Esophagus muscularis mucosa (tissue), 4 donors: ENCODE data around the gene CHRNA4. TPM values are rescaled to one million over a fixed set of nuclear protein-coding genes. Genes with fewer than 3 reads are reported as not detected.
"Not testable (repeated sequence)": the region's sequence is repeated elsewhere in the genome, so short reads cannot be mapped to it uniquely, and the experiment has no call there.

Experiments used
- DNase-seq: peaks from one replicate; pipeline ENCODE4 v3.0.0-alpha.2; 2017; ENCODE audit errors: extremely low spot score
- H3K27ac ChIP-seq, 4 donors: fragments of 200-600 bp; sonication (generic); replicated peaks in 1 of 4; 1 replicate in 3 of 4; 2 replicates in 1 of 4; pipeline ENCODE4 v1.5.1; 2016 to 2019; ENCODE audit warnings: mild to moderate bottlenecking in 1 of 4
- H3K27me3 ChIP-seq, 4 donors: fragments of 200-600 bp; sonication (generic); one replicate each; pipeline versions ENCODE4 v1.5.1 to v1.6.0; 2016 to 2019
- H3K36me3 ChIP-seq, 4 donors: fragments of 200-600 bp; sonication (generic); one replicate each; pipeline ENCODE4 v1.5.1; 2016 to 2019
- H3K4me1 ChIP-seq, 4 donors: fragments of 200-600 bp; sonication (generic); one replicate each; pipeline ENCODE4 v1.5.1; 2016 to 2019
- H3K4me3 ChIP-seq, 4 donors: fragments of 200-600 bp; sonication (generic); 1 replicate in 2 of 4; 2 replicates in 2 of 4; pipeline ENCODE4 v1.5.1; 2016 to 2019; ENCODE audit warnings: mild to moderate bottlenecking in 4 of 4, moderate library complexity in 1 of 4
- H3K9me3 ChIP-seq, 4 donors: fragments of 200-600 bp; sonication (generic); 1 replicate in 3 of 4; 2 replicates in 1 of 4; pipeline ENCODE4 v1.5.1; 2016 to 2019
- EP300 ChIP-seq: sonication (generic); formaldehyde crosslinking; IDR thresholded peaks from one replicate; pipeline ENCODE4 v1.6.1; 2017; ENCODE audit warnings: antibody characterized with exemption
- POLR2A ChIP-seq: fragments of 450-650 bp; IDR thresholded peaks from one replicate; pipeline ENCODE4 v1.6.1; 2017; ENCODE audit warnings: antibody characterized with exemption, moderate library complexity, mild to moderate bottlenecking, low read depth
- POLR2AphosphoS5 ChIP-seq, 2 donors: sonication (generic); formaldehyde crosslinking; IDR thresholded peaks; one replicate each; pipeline ENCODE4 v1.6.1; 2017; ENCODE audit warnings: antibody characterized with exemption in 2 of 2
- WGBS: methylation state at CpG from one replicate; pipeline ENCODE4 v1.1.5; 2018; 5-methylcytosine and 5-hydroxymethylcytosine counted together
- intact Hi-C: fragments of 100-400 bp; cut with DNase I; formaldehyde crosslinking; loops from one replicate; pipeline ENCODE4 v1.15.1; 2023
- total RNA-seq, 4 donors: library from RNA; depleted of rRNA; stranded (reverse); fragments of >200 nt; gene quantifications; one replicate each; pipeline versions ENCODE4 v1.1.0 to v1.2.1, GENCODE V29; 2016
- TF ChIP-seq, protein P1 (sequence below), 3 experiments: fragments of 200-600 bp in 2 of 3; fragments of 450-650 bp in 1 of 3; sonication (generic) in 2 of 3; IDR thresholded peaks; one replicate each; pipeline ENCODE4 v1.5.1; 2017 to 2019; ENCODE audit warnings: antibody characterized with exemption in 3 of 3, mild to moderate bottlenecking in 2 of 3, moderate library complexity in 1 of 3

CHRNA4 gene
- total RNA-seq, 4 donors from 2014 or later, result not detected

DNA sequence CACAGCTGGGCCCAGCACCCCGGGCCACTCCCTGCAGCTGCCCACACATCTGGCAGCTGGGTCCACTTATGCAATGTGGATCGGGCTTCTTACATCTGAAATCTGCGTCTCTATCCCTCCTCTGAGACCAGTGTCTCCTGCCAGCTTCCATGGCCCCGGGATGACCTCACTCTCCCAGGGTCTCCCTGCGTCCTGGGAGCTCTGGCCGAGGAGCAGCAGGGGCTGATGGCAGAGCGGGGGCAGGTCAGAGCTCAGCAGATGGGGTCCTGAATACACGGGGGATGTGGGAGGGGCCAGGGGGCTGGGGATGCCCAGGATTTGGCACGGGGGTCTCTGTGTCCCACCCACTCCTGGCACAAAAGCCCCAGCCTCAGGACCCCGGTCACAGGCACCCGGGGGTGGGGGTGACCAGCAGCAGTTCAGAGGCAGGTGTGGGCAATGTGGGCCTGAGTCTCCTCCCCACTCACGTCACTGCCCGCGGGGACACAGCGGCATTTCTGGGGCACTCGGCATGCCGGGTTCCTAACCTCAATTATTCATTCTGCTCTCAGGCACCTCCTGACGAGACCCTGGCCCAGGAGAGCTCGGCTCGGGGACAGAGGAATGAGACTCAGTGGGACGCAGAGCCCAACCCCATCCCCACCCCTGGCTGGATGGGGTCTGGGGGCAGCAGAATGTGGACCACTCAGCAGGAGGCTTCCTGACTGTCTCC lies 16.4 kb downstream of the CHRNA4 start:
- Histone ChIP-seq H3K27me3 (peaks cover 0 to 76% (median 0%) of the 10 kb centered on the region in 4 donors), H3K4me3 (no peak overlapping the region), H3K4me1 (peaks cover 10 to 27% (median 19%) of the 10 kb centered on the region in 4 donors), H3K9me3 (no peaks in the 10 kb centered on the region), H3K36me3 (no peaks in the 10 kb centered on the region), H3K27ac (no peak overlapping the region)
- no peak for TF ChIP-seq EP300
- TF ChIP-seq POLR2A, result no peak
- TF ChIP-seq, protein P1, sequence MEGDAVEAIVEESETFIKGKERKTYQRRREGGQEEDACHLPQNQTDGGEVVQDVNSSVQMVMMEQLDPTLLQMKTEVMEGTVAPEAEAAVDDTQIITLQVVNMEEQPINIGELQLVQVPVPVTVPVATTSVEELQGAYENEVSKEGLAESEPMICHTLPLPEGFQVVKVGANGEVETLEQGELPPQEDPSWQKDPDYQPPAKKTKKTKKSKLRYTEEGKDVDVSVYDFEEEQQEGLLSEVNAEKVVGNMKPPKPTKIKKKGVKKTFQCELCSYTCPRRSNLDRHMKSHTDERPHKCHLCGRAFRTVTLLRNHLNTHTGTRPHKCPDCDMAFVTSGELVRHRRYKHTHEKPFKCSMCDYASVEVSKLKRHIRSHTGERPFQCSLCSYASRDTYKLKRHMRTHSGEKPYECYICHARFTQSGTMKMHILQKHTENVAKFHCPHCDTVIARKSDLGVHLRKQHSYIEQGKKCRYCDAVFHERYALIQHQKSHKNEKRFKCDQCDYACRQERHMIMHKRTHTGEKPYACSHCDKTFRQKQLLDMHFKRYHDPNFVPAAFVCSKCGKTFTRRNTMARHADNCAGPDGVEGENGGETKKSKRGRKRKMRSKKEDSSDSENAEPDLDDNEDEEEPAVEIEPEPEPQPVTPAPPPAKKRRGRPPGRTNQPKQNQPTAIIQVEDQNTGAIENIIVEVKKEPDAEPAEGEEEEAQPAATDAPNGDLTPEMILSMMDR (IDR thresholded peaks at IDR 0.05), result no peak
- TF ChIP-seq POLR2AphosphoS5 (IDR thresholded peaks at IDR 0.05), result no peak
- 36% methylated on average over 4 of the region's 21 CpGs for WGBS
- no peak for DNase-seq
- intact Hi-C loops, result no loop called here

DNA sequence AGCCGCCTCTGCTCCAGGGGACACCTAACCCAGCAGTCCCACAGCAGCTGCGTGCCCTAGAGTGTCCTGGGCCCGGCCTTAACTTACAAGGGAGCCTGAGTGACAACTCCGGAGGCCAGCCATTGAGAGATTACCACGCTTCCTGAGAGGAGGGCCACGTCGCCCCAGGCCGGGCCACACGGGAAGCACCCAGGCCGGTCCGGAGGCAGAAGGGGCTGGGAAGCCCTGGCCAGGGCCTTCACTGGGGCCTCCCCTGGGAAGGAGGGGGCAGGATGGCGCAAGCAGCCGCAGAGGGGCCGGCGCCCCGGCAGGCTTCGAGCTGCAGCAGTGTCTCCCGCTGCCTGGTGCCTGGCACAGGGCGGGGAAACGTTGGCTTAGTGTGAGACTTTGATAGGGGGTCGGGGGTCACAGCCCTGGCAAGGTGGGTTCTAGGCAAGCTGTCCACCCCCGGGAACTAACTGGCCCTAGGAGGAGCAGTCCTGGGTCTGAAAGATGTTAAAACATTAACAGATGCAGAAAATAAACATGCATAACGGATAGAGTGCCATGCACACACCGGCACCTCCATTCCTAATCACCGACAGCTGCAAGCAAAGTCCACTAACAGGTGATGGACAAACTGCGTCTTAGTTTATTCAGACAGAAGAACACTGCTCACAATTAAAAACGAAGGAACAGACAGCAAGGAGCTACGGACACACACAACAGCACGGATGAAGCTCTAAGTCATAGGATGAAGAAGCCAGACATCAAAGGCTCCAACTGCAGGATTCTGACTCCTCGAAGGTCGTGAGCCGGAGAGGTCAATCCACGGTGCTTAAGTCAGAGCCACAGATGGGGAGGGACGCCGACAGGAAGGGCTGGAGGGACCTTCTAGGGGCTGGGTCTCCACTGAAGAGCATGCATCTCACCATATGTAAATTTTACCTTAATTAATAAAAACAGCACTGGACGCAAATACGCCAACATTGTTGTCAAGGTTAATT lies 17.4 kb downstream of the CHRNA4 start:
- H3K9me3 ChIP-seq, result no peaks in the 10 kb centered on the region
- no peak overlapping the region for H3K27ac ChIP-seq
- peaks cover 10 to 27% (median 19%) of the 10 kb centered on the region in 4 donors for H3K4me1 ChIP-seq
- WGBS, result 65% methylated on average over 28 of the region's 37 CpGs
- intact Hi-C loops, result no loop called here
- no peaks in the 10 kb centered on the region for H3K36me3 ChIP-seq
- TF ChIP-seq, protein P1 (IDR thresholded peaks at IDR 0.05), result no peak
- TF ChIP-seq POLR2A (no peak), EP300 (no peak), POLR2AphosphoS5 (IDR thresholded peaks at IDR 0.05) (no peak)
- H3K27me3 ChIP-seq, result peaks cover 0 to 72% (median 0%) of the 10 kb centered on the region in 4 donors
- DNase-seq, result no peak
- H3K4me3 ChIP-seq, result no peak overlapping the region

DNA sequence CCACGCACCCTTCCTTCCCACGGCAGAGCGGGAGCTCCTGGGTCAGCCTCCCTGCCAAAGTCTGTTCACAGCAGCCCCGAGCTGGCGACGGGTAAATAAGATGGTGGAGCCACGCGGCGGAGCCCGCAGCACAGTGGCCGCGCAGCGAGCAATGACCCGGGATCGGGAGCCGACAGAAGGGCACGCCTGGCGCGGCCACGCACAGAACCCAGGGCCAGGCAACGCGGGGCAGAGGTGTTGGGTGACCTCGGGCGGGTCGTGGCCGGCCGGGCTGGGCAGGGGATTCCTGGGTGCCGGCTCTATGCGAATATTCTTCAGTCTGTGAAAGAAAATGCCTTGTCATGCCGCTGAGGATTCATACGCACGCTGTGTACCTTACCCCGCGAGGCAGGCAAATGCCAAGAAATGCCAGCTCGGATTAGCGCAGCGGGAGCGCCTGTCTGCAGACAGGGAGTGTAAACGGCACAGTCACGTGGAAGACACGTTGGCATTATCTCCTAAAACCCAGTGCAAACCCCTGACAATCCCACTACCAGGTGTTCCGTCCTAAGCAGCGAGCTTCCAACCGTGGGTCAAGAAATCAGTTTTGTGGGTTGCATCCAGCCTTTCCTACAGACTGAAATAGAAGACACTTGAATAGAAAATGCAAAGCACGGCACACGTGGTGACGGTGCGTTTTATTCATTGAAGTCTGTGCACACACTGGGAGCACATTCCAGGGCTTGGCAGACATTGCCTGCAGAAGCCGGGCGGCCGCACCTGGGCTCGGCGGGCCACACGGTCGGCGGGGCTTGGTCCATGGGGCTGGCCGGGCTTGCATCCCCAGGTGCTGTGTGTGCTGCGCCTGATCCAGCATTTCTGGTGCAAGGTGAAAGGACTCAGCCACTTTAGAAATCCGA lies 18.3 kb downstream of the CHRNA4 start:
- no peaks in the 10 kb centered on the region for H3K9me3 ChIP-seq
- intact Hi-C loops, result no loop called here
- no peak for TF ChIP-seq POLR2AphosphoS5 (IDR thresholded peaks at IDR 0.05)
- no peak for TF ChIP-seq POLR2A
- TF ChIP-seq, protein P1 (IDR thresholded peaks at IDR 0.05), result no peak
- TF ChIP-seq EP300, result no peak
- H3K4me3 ChIP-seq, result no peak overlapping the region
- 90% methylated on average over 54 of the region's 59 CpGs for WGBS
- H3K27me3 ChIP-seq, result peaks cover 0 to 73% (median 0%) of the 10 kb centered on the region in 4 donors
- H3K27ac ChIP-seq, result no peak overlapping the region
- peaks cover 10 to 27% (median 19%) of the 10 kb centered on the region in 4 donors for H3K4me1 ChIP-seq
- no peak for DNase-seq
- no peaks in the 10 kb centered on the region for H3K36me3 ChIP-seq

DNA sequence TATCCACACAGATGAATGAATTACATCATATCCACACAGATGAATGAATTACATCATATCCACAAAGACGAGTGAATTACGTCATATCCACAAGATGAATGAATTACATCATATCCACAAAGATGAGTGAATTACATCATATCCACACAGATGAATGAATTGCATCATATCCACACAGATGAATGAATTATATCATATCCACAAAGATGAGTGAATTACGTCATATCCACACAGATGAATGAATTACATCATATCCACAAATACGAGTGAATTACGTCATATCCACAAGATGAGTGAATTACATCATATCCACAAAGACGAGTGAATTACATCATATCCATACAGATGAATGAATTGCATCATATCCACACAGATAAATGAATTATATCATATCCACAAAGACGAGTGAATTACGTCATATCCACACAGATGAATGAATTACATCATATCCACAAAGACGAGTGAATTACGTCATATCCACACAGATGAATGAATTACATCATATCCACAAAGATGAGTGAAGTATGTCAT lies 20.9 kb downstream of the CHRNA4 start:
- H3K36me3 ChIP-seq, DNase-seq, H3K27ac ChIP-seq, H3K4me3 ChIP-seq, intact Hi-C loops, H3K9me3 ChIP-seq: not testable (repeated sequence)
- Histone ChIP-seq H3K27me3 (peaks cover 0 to 71% (median 3%) of the 10 kb centered on the region in 4 donors), H3K4me1 (peaks cover 4 to 13% (median 6%) of the 10 kb centered on the region in 4 donors)
- WGBS, result 73% methylated on average over 10 of the region's 10 CpGs

DNA sequence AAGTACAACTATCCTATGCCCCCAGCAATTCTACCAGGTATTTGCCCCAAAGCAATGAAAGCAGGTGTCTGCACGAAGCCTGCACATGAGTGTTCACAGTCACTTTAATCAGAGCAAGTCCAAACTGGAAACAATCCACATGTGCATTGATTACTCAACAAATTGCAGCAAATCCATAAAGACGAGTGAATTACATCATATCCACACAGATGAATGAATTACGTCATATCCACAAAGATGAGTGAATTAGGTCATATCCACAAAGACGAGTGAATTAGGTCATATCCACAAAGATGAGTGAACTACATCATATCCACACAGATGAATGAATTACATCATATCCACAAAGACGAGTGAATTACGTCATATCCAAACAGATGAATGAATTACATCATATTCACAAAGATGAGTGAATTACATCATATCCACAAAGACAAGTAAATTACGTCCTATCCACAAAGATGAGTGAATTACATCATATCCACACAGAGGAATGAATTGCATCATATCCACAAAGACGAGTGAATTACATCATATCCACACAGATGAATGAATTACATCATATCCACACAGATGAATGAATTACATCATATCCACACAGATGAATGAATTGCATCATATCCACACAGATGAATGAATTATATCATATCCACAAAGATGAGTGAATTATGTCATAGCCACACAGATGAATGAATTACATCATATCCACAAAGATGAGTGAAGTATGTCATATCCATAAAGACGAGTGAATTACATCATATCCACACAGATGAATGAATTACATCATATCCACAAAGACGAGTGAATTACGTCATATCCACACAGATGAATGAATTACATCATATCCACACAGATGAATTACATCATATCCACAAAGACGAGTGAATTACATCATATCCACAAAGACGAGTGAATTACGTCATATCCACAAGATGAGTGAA lies 21.7 kb downstream of the CHRNA4 start:
- peaks cover 0 to 71% (median 3%) of the 10 kb centered on the region in 4 donors for H3K27me3 ChIP-seq
- DNase-seq, H3K9me3 ChIP-seq, H3K4me3 ChIP-seq, H3K4me1 ChIP-seq, H3K27ac ChIP-seq, intact Hi-C loops, H3K36me3 ChIP-seq: not testable (repeated sequence)
- 72% methylated on average over 14 of the region's 14 CpGs for WGBS
